HG03469 (cell line): ENCODE data around the gene SPRR1B.
"Not testable (repeated sequence)": the region's sequence is repeated elsewhere in the genome, so short reads cannot be mapped to it uniquely, and the experiment has no call there.

ENCODE experiments used
- ATAC-seq: cut with Tn5 transposase; IDR thresholded peaks from one replicate; pipeline ENCODE4 v1.9.1; 2021; ENCODE audit warnings: mild to moderate bottlenecking, moderate library complexity, moderate number of reproducible peaks; ENCODE audit not compliant: unreplicated experiment

The SPRR1B gene

GRCh38 chr1:153030895-153031294 is at the start of gene SPRR1B:
SPRR1B (plus strand) TSS chr1:153031203; CDS start chr1:153032346, 1,143 bp downstream.
- ATAC-seq, result no peak

- no peak for ATAC-seq
Observed at GRCh38 chr1:152982076-152982475, 48.9 kb upstream of the SPRR1B start.

GRCh38 chr1:152983234-152983633 is 47.8 kb upstream of the SPRR1B start:
- no peak for ATAC-seq

GRCh38 chr1:152983743-152984142 is 47.3 kb upstream of the SPRR1B start, which contains the start of gene SPRR1A:
SPRR1A (plus strand) TSS chr1:152984081; CDS start chr1:152985231, 1,150 bp downstream.
- no peak for ATAC-seq

GRCh38 chr1:152986578-152986977 is 44.4 kb upstream of the SPRR1B start:
- no peak for ATAC-seq

- no peak for ATAC-seq
Observed at GRCh38 chr1:152993186-152993585, 37.8 kb upstream of the SPRR1B start.

- ATAC-seq, result no peak
Observed at GRCh38 chr1:152995842-152996241, 35.2 kb upstream of the SPRR1B start.

- ATAC-seq, result no peak
Observed at GRCh38 chr1:152996633-152997400, 34.2 kb upstream of the SPRR1B start.

GRCh38 chr1:152997901-152998300 is 33.1 kb upstream of the SPRR1B start:
- no peak for ATAC-seq

- no peak for ATAC-seq
Observed at GRCh38 chr1:152998476-152998875, 32.5 kb upstream of the SPRR1B start.

GRCh38 chr1:152999818-153000217 is 31.2 kb upstream of the SPRR1B start:
- ATAC-seq, result no peak

GRCh38 chr1:153000294-153000693 is 30.7 kb upstream of the SPRR1B start:
- no peak for ATAC-seq

GRCh38 chr1:153001382-153001781 is 29.6 kb upstream of the SPRR1B start, which contains the start of gene SPRR3:
SPRR3 (plus strand) TSS chr1:153001749; CDS start chr1:153003021, 1,272 bp downstream.
- no peak for ATAC-seq

- not testable (repeated sequence) for ATAC-seq
Observed at GRCh38 chr1:153011235-153011758, 19.7 kb upstream of the SPRR1B start.

- not testable (repeated sequence) for ATAC-seq
Observed at GRCh38 chr1:153021829-153022228, 9.2 kb upstream of the SPRR1B start.

GRCh38 chr1:153022340-153022739 is 8.7 kb upstream of the SPRR1B start:
- ATAC-seq, result not testable (repeated sequence)

- no peak for ATAC-seq
Observed at GRCh38 chr1:153023109-153023508, 7.9 kb upstream of the SPRR1B start.

GRCh38 chr1:153024413-153024812 is 6.6 kb upstream of the SPRR1B start:
- no peak for ATAC-seq

GRCh38 chr1:153025797-153026196 is 5.2 kb upstream of the SPRR1B start:
- no peak for ATAC-seq

GRCh38 chr1:153028766-153029165 is 2.2 kb upstream of the SPRR1B start:
- ATAC-seq, result no peak

- ATAC-seq, result no peak
Observed at GRCh38 chr1:153032073-153032472, 1.1 kb downstream of the SPRR1B start.

- ATAC-seq, result no peak
Observed at GRCh38 chr1:153032677-153033308, 1.8 kb downstream of the SPRR1B start.
